ENCODE measurements around the gene RUFY3. TPM values are rescaled to one million over a fixed set of nuclear protein-coding genes. Genes with fewer than 3 reads are reported as not detected.

The RUFY3 gene
- total RNA-seq, 1 experiment from 2014 or later, result 25.1 TPM

DNA sequence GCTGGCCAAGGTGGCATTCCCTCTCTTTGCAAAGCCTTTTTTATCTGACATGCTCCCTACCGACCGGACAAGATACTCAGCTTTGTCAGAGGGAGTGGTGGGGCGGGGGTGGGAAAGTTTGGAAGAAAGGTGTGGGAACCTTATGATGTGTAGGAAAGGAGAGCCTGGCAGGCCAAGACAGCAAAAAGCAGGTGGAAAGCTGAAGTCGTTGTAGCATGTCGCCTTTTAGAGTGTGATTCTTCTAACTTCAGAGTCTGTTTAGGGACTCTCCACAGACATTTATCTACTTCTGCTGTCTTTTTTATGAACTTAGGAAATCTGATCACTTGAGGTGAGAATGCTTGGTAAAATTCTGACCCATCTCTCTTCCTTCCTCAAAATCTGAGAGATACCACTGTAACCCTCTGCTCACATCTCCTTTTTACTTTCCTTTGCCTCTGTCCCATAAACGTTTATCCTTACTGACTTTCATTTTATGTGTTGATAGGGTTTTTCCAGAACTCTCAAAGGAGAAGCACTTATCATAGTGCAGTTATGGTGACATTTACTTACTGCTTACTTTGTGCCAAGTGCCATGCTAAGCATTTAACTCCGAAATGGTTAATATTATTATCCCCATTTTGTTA lies 8.2 kb upstream of the RUFY3 start:
- POLR2A ChIA-PET (ENCODE audit: low non-redundant PET), result no interaction called here
- no peaks in the 10 kb centered on the region for H3K27me3 ChIP-seq (replicated peaks; ENCODE audit: insufficient read depth, low read depth, low read length, poor library complexity)
- no peak overlapping the region for H3K27ac ChIP-seq (ENCODE audit: low read depth, low read length, poor library complexity, severe bottlenecking)
- intact Hi-C loops (cut with micrococcal nuclease; ENCODE audit: unreplicated experiment), result no loop called here
- H3K4me3 ChIP-seq (ENCODE audit: low read depth, low read length, poor library complexity, severe bottlenecking), result no peak overlapping the region
- H3K4me1 ChIP-seq (ENCODE audit: insufficient read depth, low read length, poor library complexity, severe bottlenecking), result no peaks in the 10 kb centered on the region
- CTCF ChIA-PET, result no interaction called here
- TF ChIP-seq, protein P1, sequence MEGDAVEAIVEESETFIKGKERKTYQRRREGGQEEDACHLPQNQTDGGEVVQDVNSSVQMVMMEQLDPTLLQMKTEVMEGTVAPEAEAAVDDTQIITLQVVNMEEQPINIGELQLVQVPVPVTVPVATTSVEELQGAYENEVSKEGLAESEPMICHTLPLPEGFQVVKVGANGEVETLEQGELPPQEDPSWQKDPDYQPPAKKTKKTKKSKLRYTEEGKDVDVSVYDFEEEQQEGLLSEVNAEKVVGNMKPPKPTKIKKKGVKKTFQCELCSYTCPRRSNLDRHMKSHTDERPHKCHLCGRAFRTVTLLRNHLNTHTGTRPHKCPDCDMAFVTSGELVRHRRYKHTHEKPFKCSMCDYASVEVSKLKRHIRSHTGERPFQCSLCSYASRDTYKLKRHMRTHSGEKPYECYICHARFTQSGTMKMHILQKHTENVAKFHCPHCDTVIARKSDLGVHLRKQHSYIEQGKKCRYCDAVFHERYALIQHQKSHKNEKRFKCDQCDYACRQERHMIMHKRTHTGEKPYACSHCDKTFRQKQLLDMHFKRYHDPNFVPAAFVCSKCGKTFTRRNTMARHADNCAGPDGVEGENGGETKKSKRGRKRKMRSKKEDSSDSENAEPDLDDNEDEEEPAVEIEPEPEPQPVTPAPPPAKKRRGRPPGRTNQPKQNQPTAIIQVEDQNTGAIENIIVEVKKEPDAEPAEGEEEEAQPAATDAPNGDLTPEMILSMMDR (conservative IDR thresholded peaks at IDR 0.05; ENCODE audit: low read depth, low read length), result no peak
- TF ChIP-seq EZH2 (IDR thresholded peaks at IDR 0.05; ENCODE audit: borderline replicate concordance, low read depth, low read length, poor library complexity, severe bottlenecking), result no peak
- H3K36me3 ChIP-seq (ENCODE audit: insufficient read depth, low read length, poor library complexity, severe bottlenecking), result no peaks in the 10 kb centered on the region
- H3K9me3 ChIP-seq (ENCODE audit: low read depth, low read length, poor library complexity, severe bottlenecking), result no peaks in the 10 kb centered on the region
- BruUV-seq (replicated peaks), result no TSS peak
- DNase-seq (ENCODE audit: low spot score), result no peak

DNA sequence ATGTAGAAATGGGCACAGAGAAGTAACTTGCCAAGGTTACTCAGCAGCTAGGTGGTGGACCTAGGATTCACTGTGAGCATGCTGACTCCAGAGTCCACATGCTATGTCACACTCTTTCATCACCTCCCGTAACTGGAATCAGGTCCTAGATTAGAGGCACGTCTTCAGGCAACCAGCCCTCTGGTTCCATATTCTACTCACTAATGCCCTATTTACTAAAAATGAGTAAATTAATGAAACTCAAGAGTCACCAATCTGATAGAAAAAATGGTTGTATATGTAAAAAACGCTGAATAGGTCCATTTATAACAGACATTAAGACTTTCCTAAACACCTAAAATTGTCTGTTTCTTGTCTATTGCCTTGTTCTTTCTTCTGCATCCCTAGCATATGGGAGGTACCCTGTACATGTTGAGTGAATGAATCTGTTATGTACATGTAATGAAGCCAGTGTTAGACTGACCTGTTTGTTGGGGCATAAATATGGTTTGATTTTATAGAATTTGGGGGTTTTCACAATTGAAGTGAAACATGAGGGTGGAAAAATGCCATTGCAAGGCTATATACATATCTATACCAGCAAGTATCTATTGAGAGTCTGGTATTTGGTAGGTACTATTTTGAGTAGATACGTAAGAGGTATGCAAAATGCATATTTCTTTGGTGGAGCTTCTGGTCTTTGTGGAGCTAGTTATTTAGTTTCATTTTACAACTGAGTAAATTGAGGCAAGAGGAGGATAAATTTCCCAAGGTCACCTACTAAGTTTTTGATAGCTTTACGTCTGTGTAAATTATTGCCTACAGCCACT lies 7.5 kb upstream of the RUFY3 start:
- intact Hi-C loops (cut with micrococcal nuclease; ENCODE audit: unreplicated experiment), result no loop called here
- CTCF ChIA-PET, result no interaction called here
- Histone ChIP-seq H3K9me3 (ENCODE audit: low read depth, low read length, poor library complexity, severe bottlenecking) (no peaks in the 10 kb centered on the region), H3K4me3 (ENCODE audit: low read depth, low read length, poor library complexity, severe bottlenecking) (no peak overlapping the region), H3K36me3 (ENCODE audit: insufficient read depth, low read length, poor library complexity, severe bottlenecking) (no peaks in the 10 kb centered on the region), H3K4me1 (ENCODE audit: insufficient read depth, low read length, poor library complexity, severe bottlenecking) (no peaks in the 10 kb centered on the region), H3K27me3 (replicated peaks; ENCODE audit: insufficient read depth, low read depth, low read length, poor library complexity) (no peaks in the 10 kb centered on the region), H3K27ac (ENCODE audit: low read depth, low read length, poor library complexity, severe bottlenecking) (no peak overlapping the region)
- no TSS peak for BruUV-seq (replicated peaks)
- TF ChIP-seq, protein P1 (conservative IDR thresholded peaks at IDR 0.05; ENCODE audit: low read depth, low read length), result no peak
- TF ChIP-seq EZH2 (IDR thresholded peaks at IDR 0.05; ENCODE audit: borderline replicate concordance, low read depth, low read length, poor library complexity, severe bottlenecking), result no peak
- no peak for DNase-seq (ENCODE audit: low spot score)
- POLR2A ChIA-PET (ENCODE audit: low non-redundant PET), result no interaction called here

DNA sequence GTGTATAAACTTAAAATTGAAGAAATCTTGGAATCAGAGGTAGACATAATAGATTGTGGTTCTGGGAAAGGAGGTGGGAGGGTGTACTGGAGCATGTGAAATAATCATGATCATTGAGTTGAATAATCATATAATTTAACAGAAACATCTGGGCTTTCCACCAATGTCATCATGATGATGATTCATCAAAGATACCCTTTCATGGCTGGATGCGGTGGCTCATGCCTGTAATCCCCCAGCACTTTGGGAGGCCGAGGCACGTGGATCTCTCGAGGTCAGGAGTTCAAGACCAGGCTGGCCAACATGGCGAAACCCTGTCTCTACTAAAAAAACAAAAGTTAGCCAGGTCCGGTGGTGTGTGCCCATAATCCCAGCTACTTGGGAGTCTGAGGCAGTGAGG lies 6.7 kb upstream of the RUFY3 start:
- Histone ChIP-seq H3K4me1 (ENCODE audit: insufficient read depth, low read length, poor library complexity, severe bottlenecking) (no peaks in the 10 kb centered on the region), H3K27me3 (replicated peaks; ENCODE audit: insufficient read depth, low read depth, low read length, poor library complexity) (no peaks in the 10 kb centered on the region), H3K27ac (ENCODE audit: low read depth, low read length, poor library complexity, severe bottlenecking) (no peak overlapping the region), H3K9me3 (ENCODE audit: low read depth, low read length, poor library complexity, severe bottlenecking) (no peaks in the 10 kb centered on the region), H3K36me3 (ENCODE audit: insufficient read depth, low read length, poor library complexity, severe bottlenecking) (no peaks in the 10 kb centered on the region), H3K4me3 (ENCODE audit: low read depth, low read length, poor library complexity, severe bottlenecking) (no peak overlapping the region)
- BruUV-seq (replicated peaks), result no TSS peak
- no peak for TF ChIP-seq EZH2 (IDR thresholded peaks at IDR 0.05; ENCODE audit: borderline replicate concordance, low read depth, low read length, poor library complexity, severe bottlenecking)
- TF ChIP-seq, protein P1 (conservative IDR thresholded peaks at IDR 0.05; ENCODE audit: low read depth, low read length), result no peak
- ChIA-PET CTCF (no interaction called here), POLR2A (ENCODE audit: low non-redundant PET) (no interaction called here)
- intact Hi-C loops (cut with micrococcal nuclease; ENCODE audit: unreplicated experiment), result no loop called here
- no peak for DNase-seq (ENCODE audit: low spot score)

Measured in A673 (cell line).